Measurements from ENCODE around the gene ARHGEF18.
A peak's percentile ranks its signal among the peaks of the same experiment; 100 is the strongest.
"Not testable (repeated sequence)": the region's sequence is repeated elsewhere in the genome, so short reads cannot be mapped to it uniquely, and the experiment has no call there.

The ARHGEF18 gene

DNA sequence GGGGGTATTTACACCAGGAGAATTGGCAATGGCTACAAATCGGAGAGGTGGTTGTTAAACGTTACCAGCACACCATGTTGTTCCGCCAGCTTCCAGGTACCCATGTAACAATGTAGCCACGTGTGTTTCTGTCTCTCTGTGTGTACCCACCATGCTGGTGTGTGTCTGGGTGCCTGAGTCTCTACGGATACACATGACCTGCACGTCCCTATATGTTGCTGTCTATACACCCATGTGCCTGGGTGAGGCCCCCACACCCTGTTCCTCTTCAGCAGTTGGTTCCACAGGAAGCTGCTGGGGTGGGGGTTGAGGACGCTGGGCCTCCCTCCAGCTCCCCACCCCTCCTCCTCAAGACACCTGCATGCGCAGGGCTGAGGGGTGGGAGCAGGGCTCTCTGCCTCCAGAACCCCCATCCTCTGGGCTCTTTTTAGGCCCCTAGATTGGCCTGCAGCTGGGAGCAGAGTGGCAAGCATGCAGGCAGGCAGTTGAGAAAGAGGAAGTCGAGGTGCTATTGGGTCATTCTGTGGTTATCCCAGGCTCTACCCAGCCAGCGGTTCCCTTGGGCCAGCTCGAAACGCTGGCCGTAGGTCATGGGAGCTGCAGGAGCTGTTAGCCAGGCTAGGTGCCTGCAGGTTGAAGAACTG, at the start of gene ARHGEF18:
TSS of gene ARHGEF18 (plus strand) at position 351 of the 644 bp plus-strand sequence. CDS start 13,954 bp downstream, outside the sequence.
- peak; percentile 59 to 60 for DNase-seq

DNA sequence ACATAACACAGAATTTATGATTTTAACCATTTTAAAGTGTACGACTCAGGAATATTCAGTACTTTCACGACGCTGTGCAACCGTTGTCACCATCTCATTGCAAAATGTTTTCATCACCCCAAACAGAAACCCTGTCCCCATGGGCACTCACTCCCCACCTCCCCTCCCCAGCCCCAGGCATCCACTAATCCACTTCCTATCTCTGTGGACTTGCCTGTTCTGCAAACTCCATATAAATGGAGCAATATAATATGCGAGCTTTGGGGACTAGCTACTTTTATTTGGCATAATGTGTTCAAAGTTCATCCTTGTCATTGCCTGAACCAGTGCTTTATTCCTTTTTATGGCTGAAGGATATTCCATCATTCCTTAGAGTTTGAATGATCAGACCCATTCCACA, 47.2 kb upstream of the ARHGEF18 start:
- no peak for DNase-seq

DNA sequence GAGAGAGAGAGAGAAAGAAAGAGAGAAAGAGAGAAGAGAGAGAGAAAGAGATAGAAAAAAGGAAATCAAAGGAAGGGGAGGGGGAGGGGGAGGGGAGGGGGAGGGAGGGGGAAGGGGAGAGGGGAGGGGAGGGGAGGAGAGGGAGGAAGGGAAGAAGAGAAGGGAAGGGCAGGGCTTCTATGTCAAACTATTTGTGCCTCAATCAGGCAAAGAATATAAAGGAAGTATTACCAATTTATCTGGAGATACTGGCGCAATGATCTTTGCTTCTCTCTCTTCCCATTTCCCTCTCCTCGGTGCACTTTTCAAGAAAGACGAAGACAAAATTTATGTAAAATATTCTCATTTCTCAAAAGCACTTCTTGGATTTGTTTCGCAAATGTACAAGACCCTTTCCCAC, 45.3 kb upstream of the ARHGEF18 start:
- DNase-seq = no peak

DNA sequence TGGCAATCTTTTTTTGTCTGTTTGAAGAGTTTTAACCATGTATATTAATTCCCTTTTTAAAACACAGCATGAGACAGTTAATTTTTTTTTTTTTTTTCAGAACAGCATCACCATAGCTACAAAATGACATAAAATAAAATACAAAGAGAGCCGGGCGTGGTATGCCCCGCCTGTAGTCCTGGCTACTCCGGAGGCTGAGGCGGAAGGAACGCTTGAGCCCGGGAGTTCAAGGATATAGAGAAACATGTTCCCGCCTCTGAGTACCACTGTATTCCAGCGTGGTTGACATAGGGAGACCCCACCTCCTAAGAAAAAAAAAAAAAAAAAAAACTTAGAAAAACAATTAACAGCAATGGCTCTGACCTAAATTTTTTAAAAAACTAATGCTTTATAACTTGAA, 44.5 kb upstream of the ARHGEF18 start:
- no peak for DNase-seq

DNA sequence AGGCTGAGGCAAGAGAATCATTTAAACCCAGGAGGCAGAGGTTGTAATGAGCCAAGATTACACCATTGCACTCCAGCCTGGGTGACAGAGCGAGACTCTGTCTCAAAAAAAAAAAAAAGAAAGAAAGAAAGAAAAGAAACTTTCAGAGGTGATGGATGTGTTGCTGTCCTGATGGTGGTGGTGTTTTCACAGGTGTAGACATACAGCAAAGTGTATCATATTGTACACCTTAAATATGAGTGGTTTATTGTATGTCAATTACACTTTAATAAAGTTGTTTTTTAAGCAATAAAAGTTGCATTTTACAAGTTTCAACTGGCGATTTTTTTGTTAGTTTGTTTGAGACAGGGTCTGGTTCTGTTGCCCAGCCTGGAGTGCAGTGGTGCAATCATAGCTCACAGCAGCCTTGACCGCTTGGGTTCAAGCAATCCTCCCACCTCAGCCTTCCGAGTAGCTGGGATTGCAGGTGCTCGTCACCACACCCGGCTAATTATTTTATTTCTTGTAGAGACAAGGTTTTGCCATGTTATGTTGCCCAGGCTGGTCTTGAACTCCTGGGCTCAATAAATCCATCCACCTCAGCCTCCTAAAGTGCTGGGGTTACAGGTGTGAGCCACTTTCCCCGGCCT, 41.0 kb upstream of the ARHGEF18 start:
- no peak for DNase-seq

DNA sequence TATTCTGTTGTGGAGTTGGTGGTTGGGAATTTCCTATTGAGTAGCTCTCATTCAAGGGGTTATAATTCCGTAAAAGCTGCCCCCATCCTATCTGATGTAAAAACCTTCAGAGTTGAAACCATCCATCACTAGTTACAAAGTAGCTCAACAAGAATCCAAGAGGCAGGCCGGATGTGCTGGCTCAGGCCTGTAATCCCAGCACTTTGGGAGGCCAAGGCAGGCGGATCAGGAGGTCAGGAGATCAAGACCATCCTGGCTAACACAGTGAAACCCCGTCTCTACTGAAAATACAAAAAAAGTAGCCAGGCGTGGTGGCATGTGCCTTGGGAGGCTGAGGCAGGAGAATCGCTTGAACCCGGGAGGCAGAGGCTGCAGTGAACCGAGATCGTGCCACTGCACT, 40.4 kb upstream of the ARHGEF18 start:
- DNase-seq = not testable (repeated sequence)

DNA sequence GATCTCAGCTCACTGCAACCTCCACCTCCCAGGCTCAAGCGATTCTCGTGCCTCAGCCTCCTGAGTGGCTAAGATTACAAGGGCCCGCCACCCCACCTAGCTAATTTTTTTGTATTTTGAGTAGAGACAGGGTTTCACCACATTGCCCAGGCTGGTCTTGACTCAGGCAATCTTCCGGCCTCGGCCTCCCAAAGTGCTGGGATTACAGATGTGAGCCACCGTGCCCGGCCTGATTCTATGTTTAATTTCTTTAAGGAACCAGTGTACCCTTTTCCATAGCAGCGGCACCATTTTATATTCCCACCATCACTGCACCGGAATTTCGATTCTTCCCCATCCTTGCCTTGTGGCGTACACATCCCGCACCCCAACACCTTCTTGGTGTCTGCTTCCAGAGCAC, 36.8 kb upstream of the ARHGEF18 start:
- no peak for DNase-seq

DNA sequence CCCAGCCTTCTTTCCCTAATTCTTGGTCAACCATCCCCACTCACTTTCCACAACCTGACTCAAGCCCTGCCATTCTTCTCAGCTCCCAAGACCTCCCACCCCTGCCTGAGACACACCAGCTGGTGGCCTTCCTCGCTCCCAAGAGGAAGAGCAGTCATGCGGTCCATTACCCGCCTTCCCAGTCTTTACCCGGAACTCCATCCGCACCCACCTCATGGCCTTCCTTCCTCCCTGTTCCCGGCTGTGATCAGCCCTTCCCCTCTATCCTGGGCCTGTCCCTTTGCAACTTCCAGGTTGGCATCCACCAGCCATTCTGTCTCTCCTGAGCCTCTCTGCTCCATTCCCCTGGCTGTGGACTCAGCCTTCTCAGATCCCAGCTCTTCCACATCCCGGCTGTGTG, 35.9 kb upstream of the ARHGEF18 start:
- DNase-seq = no peak

DNA sequence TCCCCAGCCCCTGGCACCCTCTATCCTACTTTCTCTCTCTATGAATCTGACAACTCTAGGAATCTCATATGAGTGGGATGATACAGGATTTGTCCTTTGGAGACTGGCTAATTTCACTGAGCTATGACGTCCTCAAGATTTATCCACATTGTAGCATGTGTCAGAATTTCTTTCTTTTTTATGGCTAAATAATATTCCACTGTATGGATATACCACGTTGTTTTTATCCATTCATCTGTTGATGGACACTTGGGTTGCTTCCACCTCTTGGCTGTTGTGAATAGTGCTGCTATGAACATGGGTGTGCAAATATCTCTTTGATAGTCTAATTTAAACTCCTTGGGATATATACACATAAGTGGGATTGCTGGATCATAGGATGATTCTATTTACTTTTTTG, 30.6 kb upstream of the ARHGEF18 start:
- no peak for DNase-seq

DNA sequence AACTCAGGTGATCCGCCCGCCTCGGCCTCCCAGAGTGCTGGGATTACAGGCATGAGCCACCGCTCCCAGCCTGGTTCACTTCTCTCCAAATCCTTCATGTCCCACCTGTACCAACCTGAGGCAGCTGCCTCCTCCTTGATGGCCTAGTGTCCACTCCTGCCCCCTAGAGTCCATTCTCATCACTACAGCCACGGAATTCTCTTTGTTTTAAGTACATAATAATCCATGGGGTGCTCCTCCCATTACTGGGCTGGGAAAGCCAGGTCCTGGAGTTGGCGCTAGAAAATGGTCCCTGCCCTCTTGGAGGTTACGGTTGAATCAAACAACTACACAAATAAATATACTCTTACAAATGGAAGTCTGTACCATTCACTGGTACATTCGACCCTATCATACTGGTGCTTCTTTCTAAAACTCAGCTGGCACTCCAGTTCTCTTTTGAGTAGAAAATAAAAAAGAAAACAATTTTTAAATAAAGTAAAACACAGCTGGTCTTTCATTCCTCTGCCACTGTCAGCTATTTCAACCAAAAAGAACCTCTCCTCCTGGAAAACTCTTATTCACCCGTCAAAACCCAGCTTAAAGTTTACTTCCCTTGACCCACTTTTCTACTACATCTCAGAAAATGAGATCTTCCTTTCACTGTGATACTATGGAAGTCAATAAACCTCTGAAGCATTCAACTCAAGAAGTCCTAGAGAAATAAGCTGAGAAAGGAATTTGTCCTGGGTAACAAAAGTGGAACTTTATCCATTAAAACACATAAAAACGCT, 22.4 kb upstream of the ARHGEF18 start:
- DNase-seq = peak; percentile 53 to 57

DNA sequence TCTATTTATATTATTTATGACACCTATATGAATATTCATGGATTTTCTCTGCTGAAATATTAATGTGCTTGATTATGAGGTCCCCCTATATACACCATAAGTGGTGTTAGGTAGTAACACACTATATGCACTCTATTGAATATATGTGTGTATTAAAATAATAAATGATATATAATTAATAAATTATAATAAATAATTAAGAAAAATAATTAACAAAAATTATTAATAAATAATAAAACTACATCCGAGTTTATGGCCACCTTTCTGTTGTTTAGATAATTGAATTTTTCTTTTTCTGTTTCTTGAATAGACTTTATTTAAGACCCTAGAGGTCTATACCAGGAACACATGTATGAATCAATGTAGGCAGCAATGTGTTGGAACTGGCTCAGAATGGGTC, 20.9 kb upstream of the ARHGEF18 start:
- DNase-seq = no peak

DNA sequence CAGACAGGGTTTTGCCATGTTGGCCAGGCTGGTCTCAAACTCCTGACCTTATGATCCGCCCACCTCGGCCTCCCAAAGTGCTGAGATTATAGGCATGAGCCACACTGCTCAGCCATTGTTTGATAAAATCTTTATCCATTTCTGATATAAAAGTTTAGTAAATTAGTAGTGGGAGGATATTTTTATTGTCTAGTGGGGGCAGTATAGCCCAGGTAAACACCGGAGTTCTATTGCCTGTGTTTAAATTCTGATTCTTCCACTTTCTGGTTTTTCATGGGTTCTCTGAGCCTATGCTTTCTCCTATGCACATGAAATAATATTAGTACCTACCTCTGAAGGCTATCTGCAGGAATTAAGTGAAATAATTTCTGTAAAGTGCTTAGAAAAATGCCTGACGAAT, 20.1 kb upstream of the ARHGEF18 start:
- DNase-seq = no peak

DNA sequence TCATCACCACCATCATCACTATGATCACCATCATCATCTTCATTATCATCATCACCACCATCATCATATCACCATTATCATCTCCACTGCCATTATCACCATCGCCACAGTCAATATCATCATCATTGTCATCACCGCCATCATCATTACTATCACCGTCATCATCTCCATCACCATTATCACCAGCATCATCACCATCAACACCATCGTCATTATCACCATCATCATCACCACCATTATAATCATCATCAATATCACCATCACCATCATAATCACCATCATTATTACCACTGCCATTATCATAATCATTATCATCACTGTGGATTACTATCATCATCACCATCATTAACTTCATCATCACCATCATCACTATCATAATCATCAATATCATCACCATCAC, 17.3 kb upstream of the ARHGEF18 start:
- no peak for DNase-seq

DNA sequence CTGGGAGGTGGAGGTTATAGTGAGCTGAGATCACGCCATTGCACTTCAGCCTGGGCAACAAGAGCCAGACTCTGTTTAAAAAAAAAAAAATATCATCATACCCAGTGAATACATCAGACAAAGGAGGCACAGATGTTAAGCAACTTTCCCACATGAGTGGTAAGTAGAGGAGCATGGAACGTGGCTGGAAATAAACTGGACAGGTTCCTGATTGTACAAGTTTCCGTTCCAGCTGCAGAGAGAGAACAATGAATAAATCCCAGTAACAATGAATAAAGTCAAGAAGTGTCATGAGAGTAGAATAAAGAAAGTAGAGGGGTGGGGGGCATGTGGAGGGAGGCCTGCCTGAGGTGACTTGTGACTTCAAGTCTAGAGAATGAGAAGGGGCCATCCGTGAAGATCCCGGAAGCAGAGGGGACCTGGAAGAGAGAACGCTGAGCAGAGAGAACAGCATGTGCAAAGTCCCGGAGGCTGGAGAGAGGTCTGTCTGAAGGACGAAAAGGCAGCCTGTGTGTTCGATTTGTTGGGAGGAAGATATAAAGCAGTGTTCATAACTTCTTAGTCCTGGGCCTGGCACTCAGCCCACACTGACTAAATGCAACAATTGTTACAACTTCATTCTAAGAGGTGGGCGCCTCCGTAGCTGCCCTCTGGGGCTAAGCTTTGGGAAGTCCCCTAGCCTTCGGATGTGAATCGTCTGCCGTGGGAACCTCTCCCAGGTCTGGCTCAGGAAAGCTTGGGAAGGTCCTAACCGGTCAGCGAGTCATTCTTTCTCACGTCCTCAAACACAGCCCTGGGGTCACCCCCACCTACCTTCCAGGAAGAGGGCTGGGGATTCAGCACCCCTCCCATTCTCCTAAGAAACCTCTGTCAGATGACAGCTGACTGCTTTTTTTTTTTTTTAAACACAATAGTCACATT, 15.3 kb upstream of the ARHGEF18 start:
- no peak for DNase-seq

DNA sequence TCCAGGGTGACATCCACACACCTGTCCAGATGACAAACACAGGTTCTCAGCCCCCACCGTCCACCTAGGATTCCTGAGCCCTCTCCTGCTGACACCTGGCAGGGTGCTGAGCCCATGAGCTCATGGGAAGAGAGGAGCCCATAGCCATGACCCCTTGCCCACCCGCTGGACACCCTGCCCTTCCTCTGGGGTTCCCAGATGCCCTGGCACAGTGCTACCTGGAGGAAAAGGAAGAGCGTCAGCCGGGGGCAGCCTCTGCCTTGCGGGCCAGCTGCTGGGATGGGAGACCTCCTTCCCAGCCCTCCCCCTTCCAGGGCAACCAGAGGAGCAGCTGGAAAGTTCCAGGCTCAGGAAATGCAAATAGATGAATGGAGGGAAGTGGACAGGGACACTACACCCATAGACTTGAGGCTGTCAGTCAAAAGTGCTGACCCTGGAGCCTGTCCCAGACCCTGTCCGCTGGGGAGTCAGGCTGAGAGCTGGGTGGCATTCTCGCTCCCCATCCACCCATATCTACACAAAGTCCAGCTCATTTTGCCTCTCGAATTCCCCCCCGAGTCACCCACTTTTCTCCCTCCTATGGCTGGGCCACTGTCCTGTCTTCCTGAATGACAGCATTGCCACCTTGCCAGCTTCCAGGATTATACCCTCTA, 12.3 kb upstream of the ARHGEF18 start:
- DNase-seq = no peak

DNA sequence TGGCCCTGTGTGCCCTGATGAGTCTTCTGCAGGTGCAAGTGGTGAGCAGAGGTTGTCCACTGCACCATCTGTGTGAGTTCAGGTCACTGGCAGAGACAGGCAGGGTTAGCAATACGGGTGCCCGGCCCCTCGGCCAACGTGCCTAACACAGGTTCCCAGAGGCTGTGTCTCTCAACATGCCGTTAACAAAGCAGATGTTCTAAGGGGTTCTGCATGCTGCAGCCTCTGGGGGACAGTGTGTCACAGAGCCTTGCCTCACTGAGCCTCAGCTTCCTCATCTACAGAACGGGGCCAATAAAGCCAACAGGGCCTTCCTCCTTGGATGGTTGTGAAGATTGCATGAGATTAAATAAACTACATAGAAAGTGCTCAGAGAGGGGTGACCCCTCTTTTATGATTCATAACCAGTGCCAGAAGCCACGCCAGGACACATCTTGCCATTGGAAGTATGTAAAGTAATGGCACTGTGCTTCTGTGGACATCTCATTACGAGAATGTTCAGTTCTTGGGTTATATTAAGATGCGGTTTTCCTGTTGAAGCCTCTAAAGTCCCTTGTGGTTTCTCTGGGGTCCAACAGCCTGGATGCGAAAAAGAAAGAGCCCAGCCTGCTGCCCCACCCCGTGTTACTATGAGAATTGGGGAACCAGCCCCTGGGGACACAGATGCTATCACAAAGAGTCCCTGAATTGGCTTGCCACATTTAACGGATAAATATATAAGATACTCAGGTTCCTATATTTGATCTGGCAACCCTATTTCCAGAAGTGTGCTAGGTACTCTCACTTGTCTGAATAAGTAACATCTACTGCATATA, 11.2 kb upstream of the ARHGEF18 start:
- no peak for DNase-seq

DNA sequence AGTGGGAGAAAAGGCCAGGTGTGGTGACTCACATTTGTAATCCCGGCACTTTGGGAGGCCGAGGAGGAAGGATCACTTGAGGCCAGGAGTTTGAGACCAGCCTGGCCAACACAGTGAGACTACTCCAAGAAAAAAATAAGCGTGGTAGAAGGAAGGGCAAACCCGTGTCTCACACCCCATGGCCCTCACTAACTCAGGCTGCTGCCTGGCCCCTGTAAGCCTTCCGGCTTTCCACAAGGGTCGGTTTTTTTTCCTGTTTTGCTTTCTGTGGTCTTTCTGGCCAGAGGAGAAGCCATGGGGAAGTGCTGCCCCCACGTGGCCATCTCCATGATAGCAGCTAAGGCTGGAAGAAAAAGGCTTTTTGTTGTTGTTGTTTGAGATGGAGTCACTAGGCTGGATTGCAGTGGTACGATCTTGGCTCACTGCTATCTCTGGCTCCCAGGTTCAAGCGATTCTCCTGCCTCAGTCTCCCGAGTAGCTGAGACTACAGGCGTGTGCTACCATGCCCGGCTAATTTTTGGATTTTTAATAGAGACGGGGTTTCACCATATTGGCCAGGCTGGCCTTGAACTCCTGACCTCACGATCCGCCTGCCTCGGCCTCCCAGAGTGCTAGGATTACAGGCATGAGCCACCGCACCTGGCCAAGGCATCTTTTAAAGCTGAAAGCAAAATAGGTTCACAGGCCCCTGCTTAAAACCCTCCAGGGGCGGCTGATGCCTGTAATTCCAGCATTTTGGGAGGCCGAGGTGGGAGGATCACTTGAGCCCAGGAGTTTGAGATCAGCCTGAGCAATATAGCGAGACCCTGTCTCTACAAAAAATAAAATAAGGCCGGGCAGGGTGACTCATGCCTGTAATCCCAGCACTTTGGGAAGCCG, 7.5 kb upstream of the ARHGEF18 start:
- peak; percentile 91 to 92 for DNase-seq

DNA sequence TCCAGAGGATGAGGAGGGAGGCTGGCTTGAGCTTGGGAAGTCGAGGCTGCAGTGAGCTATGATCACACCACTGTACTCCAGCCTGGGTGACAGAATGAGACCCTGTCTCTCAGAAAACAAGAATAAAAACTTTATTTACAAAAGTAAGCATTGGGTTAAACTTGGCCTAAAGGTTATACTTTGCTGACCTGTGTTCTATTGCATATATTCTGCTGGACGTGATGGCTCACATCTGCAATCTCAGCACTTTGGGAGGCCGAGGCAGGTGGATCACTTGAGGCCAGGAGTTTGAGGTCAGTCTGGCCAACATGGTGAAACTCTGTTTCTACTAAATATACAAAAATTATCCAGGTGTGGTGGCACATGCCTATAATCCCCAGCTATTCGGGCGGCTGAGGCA, 6.6 kb upstream of the ARHGEF18 start:
- no peak for DNase-seq

DNA sequence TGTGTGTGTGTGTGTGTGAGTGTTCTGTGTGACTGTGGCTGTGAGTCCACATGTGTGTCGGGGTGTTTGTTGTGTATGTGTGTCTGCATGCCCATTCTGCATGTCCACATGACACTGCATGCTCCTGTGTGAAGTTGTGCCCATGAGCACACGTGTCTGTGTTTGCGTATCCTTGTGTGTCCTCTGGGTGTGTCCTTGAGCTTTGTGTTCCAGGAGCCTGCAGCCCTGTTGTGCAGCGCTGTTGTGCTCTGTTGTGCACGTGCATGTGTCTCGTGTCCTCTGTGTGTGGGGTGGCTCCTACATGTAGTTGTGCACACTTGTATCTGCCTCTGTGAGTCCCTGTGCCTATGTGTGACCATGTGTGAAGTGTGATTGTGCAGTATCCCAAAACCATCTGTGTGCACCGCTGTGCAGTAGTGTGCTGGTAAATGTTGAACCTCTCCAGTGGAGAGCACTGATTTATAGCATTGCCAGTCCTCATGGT, 2.2 kb upstream of the ARHGEF18 start:
- no peak for DNase-seq

DNA sequence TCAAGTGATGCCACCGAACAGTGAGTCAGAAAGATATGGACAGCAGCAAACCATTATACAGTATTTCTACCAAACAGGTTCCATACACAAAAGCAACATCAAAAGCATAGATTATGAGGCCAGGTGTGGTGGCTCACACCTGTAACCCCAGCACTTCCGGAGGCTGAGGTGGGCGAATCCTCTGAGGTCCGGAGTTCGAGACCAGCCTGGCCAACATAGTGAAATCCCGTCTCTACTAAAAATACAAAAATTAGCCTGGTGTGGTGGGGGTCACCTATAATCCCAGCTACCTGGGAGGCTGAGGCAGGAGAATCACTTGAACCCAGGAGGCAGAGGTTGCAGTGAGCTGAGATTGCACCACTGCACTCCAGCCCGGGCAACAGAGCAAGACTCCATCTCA, 1.7 kb upstream of the ARHGEF18 start:
- DNase-seq = not testable (repeated sequence)
